Stimulated activated memory B cell treated with anti-CD40 and anti-IgM and Interleukin-4, amounts not matched to agents 10 μg/mL and 1 μg/mL and 100 μg/mL, for 72 hours (primary cell): ENCODE results near the gene KCNG4.

Source experiments
- ATAC-seq: fragments of 150-1000 bp; cut with Tn5 transposase; 2 replicates; pipeline ENCODE4 v1.10.0; 2021
- H3K27ac Mint-ChIP-seq: one replicate; pipeline ENCODE4 v1.8.0; 2022; ENCODE audit warnings: mild to moderate bottlenecking, mixed read lengths
- H3K27me3 Mint-ChIP-seq: one replicate; pipeline ENCODE4 v1.8.0; 2022; ENCODE audit warnings: mixed read lengths
- H3K36me3 Mint-ChIP-seq: one replicate; pipeline ENCODE4 v1.8.0; 2022; ENCODE audit warnings: mixed read lengths
- H3K4me1 Mint-ChIP-seq: one replicate; pipeline ENCODE4 v1.8.0; 2022; ENCODE audit warnings: mixed read lengths
- H3K4me3 Mint-ChIP-seq: one replicate; pipeline ENCODE4 v1.8.0; 2022; ENCODE audit warnings: mild to moderate bottlenecking, moderate library complexity, mixed read lengths
- H3K9me3 Mint-ChIP-seq: one replicate; pipeline ENCODE4 v1.8.0; 2022; ENCODE audit warnings: mixed read lengths

KCNG4 gene

GRCh38 chr16:84194470-84195200 lies 45.2 kb downstream of the KCNG4 start:
- Mint-ChIP-seq H3K27me3 (peaks cover 42% of the 10 kb centered on the region), H3K36me3 (no peaks in the 10 kb centered on the region), H3K4me1 (peaks cover 10% of the 10 kb centered on the region), H3K9me3 (no peaks in the 10 kb centered on the region), H3K27ac (peak overlapping the region; percentile 69), H3K4me3 (peak overlapping the region; percentile 23)
- peak; percentile 68 for ATAC-seq

GRCh38 chr16:84194018-84194417 lies 45.8 kb downstream of the KCNG4 start:
- H3K4me3 Mint-ChIP-seq = peak overlapping the region; percentile 23
- no peak for ATAC-seq
- peaks cover 40% of the 10 kb centered on the region for H3K27me3 Mint-ChIP-seq
- peak overlapping the region; percentile 69 for H3K27ac Mint-ChIP-seq
- H3K36me3 Mint-ChIP-seq = no peaks in the 10 kb centered on the region
- H3K4me1 Mint-ChIP-seq = peaks cover 10% of the 10 kb centered on the region
- no peaks in the 10 kb centered on the region for H3K9me3 Mint-ChIP-seq

- Mint-ChIP-seq H3K9me3 (no peaks in the 10 kb centered on the region), H3K27ac (peak overlapping the region; percentile 69), H3K4me1 (peaks cover 10% of the 10 kb centered on the region), H3K36me3 (no peaks in the 10 kb centered on the region), H3K4me3 (no peak overlapping the region), H3K27me3 (peaks cover 35% of the 10 kb centered on the region)
- no peak for ATAC-seq
Observed at GRCh38 chr16:84193480-84193879, 46.3 kb downstream of the KCNG4 start.

- H3K4me3 Mint-ChIP-seq = no peak overlapping the region
- H3K27me3 Mint-ChIP-seq = peaks cover 15% of the 10 kb centered on the region
- no peak for ATAC-seq
- H3K36me3 Mint-ChIP-seq = peaks cover 5% of the 10 kb centered on the region
- no peaks in the 10 kb centered on the region for H3K9me3 Mint-ChIP-seq
- no peak overlapping the region for H3K27ac Mint-ChIP-seq
- H3K4me1 Mint-ChIP-seq = peaks cover 15% of the 10 kb centered on the region
Observed at GRCh38 chr16:84191466-84191865, 48.3 kb downstream of the KCNG4 start.

- Mint-ChIP-seq H3K4me1 (peaks cover 19% of the 10 kb centered on the region), H3K4me3 (no peak within 1 kb of the TSS)
Observed at GRCh38 chr16:84190731-84191388, 49.0 kb downstream of the KCNG4 start, which contains the start of gene ADAD2. Gene ADAD2, plus strand, starts transcription at chr16:84191157. Its CDS starts 74 bp downstream, at chr16:84191231.

GRCh38 chr16:84186685-84187437 lies 53.0 kb downstream of the KCNG4 start, which contains the start of gene TAF1C:
Gene TAF1C, minus strand, starts transcription at chr16:84187057. Its CDS starts 2,069 bp downstream, at chr16:84184988.
- ATAC-seq = peak; percentile 96
- Mint-ChIP-seq H3K27ac (peak within 1 kb of the TSS; percentile 98), H3K4me3 (peak within 1 kb of the TSS; percentile 97), H3K27me3 (no peaks in the 10 kb centered on the region), H3K9me3 (no peaks in the 10 kb centered on the region), H3K36me3 (peaks cover 32% of the 10 kb centered on the region), H3K4me1 (peaks cover 31% of the 10 kb centered on the region)

More at GRCh38 chr16:84190731-84191388, 49.0 kb downstream of the KCNG4 start, which contains the start of gene ADAD2:
- Mint-ChIP-seq H3K9me3 (no peaks in the 10 kb centered on the region), H3K27ac (no peak within 1 kb of the TSS), H3K36me3 (peaks cover 5% of the 10 kb centered on the region), H3K27me3 (peaks cover 11% of the 10 kb centered on the region)
- no peak for ATAC-seq

- Mint-ChIP-seq H3K9me3 (no peaks in the 10 kb centered on the region), H3K4me3 (peak overlapping the region; percentile 97), H3K27me3 (no peaks in the 10 kb centered on the region), H3K27ac (peak overlapping the region; percentile 0), H3K4me1 (peaks cover 31% of the 10 kb centered on the region), H3K36me3 (peaks cover 45% of the 10 kb centered on the region)
- ATAC-seq = no peak
Observed at GRCh38 chr16:84184775-84185174, 55.0 kb downstream of the KCNG4 start.

GRCh38 chr16:84183911-84184591 lies 55.8 kb downstream of the KCNG4 start:
- no peak for ATAC-seq
- Mint-ChIP-seq H3K4me3 (no peak overlapping the region), H3K36me3 (peaks cover 45% of the 10 kb centered on the region), H3K27ac (peak overlapping the region; percentile 0), H3K27me3 (no peaks in the 10 kb centered on the region), H3K9me3 (no peaks in the 10 kb centered on the region), H3K4me1 (peaks cover 31% of the 10 kb centered on the region)

GRCh38 chr16:84183572-84183875 lies 56.3 kb downstream of the KCNG4 start:
- Mint-ChIP-seq H3K4me1 (peaks cover 31% of the 10 kb centered on the region), H3K9me3 (no peaks in the 10 kb centered on the region), H3K27me3 (no peaks in the 10 kb centered on the region), H3K27ac (no peak overlapping the region), H3K4me3 (no peak overlapping the region), H3K36me3 (peaks cover 48% of the 10 kb centered on the region)
- no peak for ATAC-seq

GRCh38 chr16:84182680-84183571 lies 56.9 kb downstream of the KCNG4 start:
- no peak for ATAC-seq
- Mint-ChIP-seq H3K27me3 (no peaks in the 10 kb centered on the region), H3K27ac (no peak overlapping the region), H3K4me3 (no peak overlapping the region), H3K36me3 (peaks cover 54% of the 10 kb centered on the region), H3K4me1 (peaks cover 31% of the 10 kb centered on the region), H3K9me3 (no peaks in the 10 kb centered on the region)

GRCh38 chr16:84182104-84182503 lies 57.7 kb downstream of the KCNG4 start:
- ATAC-seq = no peak
- H3K27ac Mint-ChIP-seq = no peak overlapping the region

GRCh38 chr16:84181144-84181915 lies 58.5 kb downstream of the KCNG4 start:
- ATAC-seq = no peak
- H3K36me3 Mint-ChIP-seq = peaks cover 54% of the 10 kb centered on the region
- H3K9me3 Mint-ChIP-seq = no peaks in the 10 kb centered on the region
- H3K4me3 Mint-ChIP-seq = no peak overlapping the region
- H3K27ac Mint-ChIP-seq = no peak overlapping the region
- H3K27me3 Mint-ChIP-seq = no peaks in the 10 kb centered on the region
- H3K4me1 Mint-ChIP-seq = peaks cover 25% of the 10 kb centered on the region

More at GRCh38 chr16:84182104-84182503, 57.7 kb downstream of the KCNG4 start:
- no peaks in the 10 kb centered on the region for H3K27me3 Mint-ChIP-seq
- H3K4me1 Mint-ChIP-seq = peaks cover 31% of the 10 kb centered on the region
- peaks cover 58% of the 10 kb centered on the region for H3K36me3 Mint-ChIP-seq
- no peak overlapping the region for H3K4me3 Mint-ChIP-seq
- H3K9me3 Mint-ChIP-seq = no peaks in the 10 kb centered on the region

- no peaks in the 10 kb centered on the region for H3K27me3 Mint-ChIP-seq
- H3K9me3 Mint-ChIP-seq = no peaks in the 10 kb centered on the region
- peaks cover 54% of the 10 kb centered on the region for H3K36me3 Mint-ChIP-seq
- H3K4me3 Mint-ChIP-seq = no peak overlapping the region
- no peak overlapping the region for H3K27ac Mint-ChIP-seq
- peaks cover 25% of the 10 kb centered on the region for H3K4me1 Mint-ChIP-seq
- no peak for ATAC-seq
Observed at GRCh38 chr16:84180519-84181140, 59.2 kb downstream of the KCNG4 start.
